Effector memory CD4-positive, alpha-beta T cell (primary cell): ENCODE data around the gene MPND.

ENCODE experiments used
- DNase-seq, 3 donors: peaks; one replicate each; pipeline ENCODE4 v3.0.0-alpha.2; 2020
- H3K27ac ChIP-seq: 2 replicates; pipeline ENCODE4 v1.7.0; 2013; ENCODE audit warnings: mild to moderate bottlenecking, low read length, moderate library complexity; ENCODE audit not compliant: insufficient read depth, poor library complexity, severe bottlenecking
- H3K27me3 ChIP-seq: replicated peaks from 2 replicates; pipeline ENCODE4 v1.7.0; 2013; ENCODE audit warnings: mild to moderate bottlenecking, low read length; ENCODE audit not compliant: insufficient read depth, control insufficient read depth, poor library complexity, severe bottlenecking
- H3K36me3 ChIP-seq: 2 replicates; pipeline ENCODE4 v1.7.0; 2013; ENCODE audit warnings: mild to moderate bottlenecking, low read length, moderate library complexity; ENCODE audit not compliant: control insufficient read depth, insufficient read depth
- H3K4me1 ChIP-seq: 2 replicates; pipeline ENCODE4 v1.7.0; 2013; ENCODE audit warnings: low read length, mild to moderate bottlenecking; ENCODE audit not compliant: control insufficient read depth, insufficient read depth, poor library complexity, severe bottlenecking
- H3K4me3 ChIP-seq: 2 replicates; pipeline ENCODE4 v1.7.0; 2013; ENCODE audit warnings: low read length, low read depth, mild to moderate bottlenecking; ENCODE audit not compliant: insufficient read depth, poor library complexity, severe bottlenecking
- H3K9me3 ChIP-seq: 2 replicates; pipeline ENCODE4 v1.7.0; 2013; ENCODE audit warnings: mild to moderate bottlenecking, low read length, moderate library complexity; ENCODE audit not compliant: control insufficient read depth

Gene MPND

DNA sequence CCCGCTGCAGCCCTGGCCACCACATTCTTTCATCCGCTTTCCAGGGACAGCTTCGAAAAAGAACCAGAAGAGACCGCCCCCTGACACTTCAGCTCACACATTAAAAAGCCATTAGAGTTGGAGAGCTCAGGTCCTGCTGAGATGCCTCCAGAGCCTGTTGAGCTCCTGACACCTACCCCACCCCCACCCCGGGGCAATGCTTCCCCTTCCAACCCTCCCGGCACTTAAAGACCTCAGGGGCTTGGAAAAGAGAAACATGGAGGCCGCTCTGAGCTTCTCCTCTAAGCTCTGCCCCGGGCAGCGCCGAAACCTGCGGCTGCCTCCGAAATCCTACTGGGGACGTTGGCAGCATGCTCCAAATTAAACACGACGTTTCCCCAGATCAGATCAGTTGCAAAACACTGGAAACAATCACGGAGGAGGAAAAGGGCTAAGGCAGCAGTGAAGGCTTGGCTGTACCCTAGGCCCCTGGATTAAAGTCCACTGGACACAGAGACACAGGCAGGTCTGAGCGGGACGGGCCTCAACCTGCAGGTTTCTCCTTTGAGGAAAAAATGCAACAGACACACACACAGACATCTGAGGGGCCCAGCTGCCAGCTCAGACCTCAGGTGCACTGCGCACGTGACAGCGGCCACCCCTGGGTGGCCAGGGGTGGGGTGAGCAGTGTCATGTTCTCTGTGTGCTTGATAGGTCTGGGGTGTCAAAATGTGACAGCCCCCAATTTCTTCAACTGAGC lies 47.4 kb downstream of the MPND start:
- Histone ChIP-seq H3K9me3 (no peaks in the 10 kb centered on the region), H3K27ac (peak overlapping the region; percentile 28), H3K4me3 (no peak overlapping the region), H3K4me1 (peaks cover 16% of the 10 kb centered on the region), H3K36me3 (peaks cover 21% of the 10 kb centered on the region), H3K27me3 (no peaks in the 10 kb centered on the region)
- no peak for DNase-seq

DNA sequence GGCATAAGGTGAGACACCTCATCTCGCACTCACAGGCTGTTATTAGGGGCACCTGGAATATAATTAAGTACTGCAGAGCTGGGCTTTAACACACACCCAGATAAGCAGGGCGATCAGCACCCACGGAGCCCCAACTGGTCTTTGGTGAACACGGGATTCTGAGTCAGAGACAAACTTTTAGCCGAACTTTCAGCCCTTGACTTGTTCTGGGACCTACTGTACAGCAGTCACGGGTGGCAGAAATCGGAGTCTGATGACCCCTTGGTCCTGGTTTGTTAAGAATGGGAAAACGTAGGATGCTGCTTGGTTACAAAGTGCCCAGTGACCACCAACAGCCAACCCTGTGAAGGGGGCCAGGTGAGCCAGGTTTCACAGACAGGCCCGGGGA lies 47.9 kb downstream of the MPND start:
- Histone ChIP-seq H3K4me1 (peaks cover 16% of the 10 kb centered on the region), H3K4me3 (no peak overlapping the region), H3K9me3 (no peaks in the 10 kb centered on the region), H3K27ac (no peak overlapping the region), H3K27me3 (no peaks in the 10 kb centered on the region), H3K36me3 (peaks cover 20% of the 10 kb centered on the region)
- no peak for DNase-seq

DNA sequence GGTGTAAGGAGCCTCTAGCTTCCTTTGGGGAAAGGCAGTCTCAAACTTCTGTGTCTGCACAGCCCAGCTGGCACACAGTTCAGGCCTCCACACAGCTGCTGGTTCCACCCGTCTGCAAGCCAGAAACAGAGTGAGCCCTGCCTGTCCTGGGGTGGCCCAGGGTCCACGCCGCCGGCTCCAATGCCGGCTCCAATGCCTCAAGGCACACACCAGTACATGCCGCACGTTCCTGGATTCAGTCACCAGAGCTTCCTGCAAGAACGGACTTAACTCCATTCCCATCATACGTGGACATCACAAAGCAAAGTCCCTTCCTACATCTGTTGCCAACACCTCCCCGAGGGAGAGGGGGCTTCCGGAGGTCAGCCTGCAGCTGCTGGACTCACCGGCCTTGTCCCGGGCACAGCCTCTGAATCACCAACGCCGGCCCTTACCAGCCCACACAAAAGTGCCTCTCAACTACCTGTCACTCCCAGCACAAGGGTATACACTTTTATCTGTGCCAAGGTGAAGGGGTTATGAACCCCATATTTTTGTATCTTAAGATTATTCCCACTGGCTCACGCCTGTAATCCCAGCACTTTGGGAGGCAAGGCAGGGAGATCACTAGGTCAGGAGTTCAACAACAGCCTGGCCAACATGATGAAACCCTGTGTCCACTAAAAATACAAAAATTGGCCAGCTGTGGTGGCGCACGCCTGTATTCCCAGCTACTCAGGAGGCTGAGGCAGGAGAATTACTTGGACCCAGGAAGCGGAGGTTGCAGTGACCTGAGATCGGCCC lies 48.5 kb downstream of the MPND start:
- H3K27me3 ChIP-seq, result no peaks in the 10 kb centered on the region
- no peak overlapping the region for H3K4me3 ChIP-seq

DNA sequence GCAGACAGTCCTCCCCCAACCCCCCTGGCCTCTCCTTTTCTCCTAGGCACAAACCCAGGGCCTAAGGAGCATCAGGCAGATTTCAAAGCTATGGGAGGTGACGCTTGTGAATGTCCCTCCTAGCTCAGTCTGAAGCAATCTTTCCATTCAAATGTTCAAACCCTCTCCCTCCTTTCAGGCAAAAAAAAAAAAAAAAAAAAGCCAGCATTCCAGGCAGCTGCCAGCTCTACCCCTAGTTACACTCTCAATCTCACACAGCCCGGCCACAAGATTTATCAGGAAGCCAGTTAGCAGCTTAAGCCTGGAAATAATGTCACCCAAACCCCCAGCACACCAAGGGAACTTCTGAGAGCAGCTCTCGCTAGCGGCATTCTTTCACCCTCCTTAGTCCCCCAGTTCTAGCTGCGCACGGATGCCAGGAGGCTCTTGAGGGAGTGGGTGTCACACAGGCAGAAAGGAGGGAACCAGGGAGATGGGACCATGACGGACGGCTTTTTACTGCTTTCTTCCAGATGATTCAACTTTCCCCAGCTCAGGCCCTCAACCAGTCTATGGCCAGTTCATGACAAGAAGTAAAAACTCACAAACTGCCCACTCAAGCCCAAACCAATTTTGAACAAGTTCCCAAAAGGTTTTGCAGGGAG lies 50.7 kb downstream of the MPND start:
- H3K4me3 ChIP-seq, result no peak overlapping the region
- H3K27ac ChIP-seq, result no peak overlapping the region
- no peaks in the 10 kb centered on the region for H3K9me3 ChIP-seq
- H3K27me3 ChIP-seq, result no peaks in the 10 kb centered on the region
- H3K36me3 ChIP-seq, result peaks cover 24% of the 10 kb centered on the region
- DNase-seq, result no peak
- H3K4me1 ChIP-seq, result peaks cover 26% of the 10 kb centered on the region

More for the DNA sequence above, 48.5 kb downstream of the MPND start:
- Histone ChIP-seq H3K36me3 (peaks cover 25% of the 10 kb centered on the region), H3K4me1 (peaks cover 16% of the 10 kb centered on the region), H3K9me3 (no peaks in the 10 kb centered on the region), H3K27ac (no peak overlapping the region)
- DNase-seq, result no peak

DNA sequence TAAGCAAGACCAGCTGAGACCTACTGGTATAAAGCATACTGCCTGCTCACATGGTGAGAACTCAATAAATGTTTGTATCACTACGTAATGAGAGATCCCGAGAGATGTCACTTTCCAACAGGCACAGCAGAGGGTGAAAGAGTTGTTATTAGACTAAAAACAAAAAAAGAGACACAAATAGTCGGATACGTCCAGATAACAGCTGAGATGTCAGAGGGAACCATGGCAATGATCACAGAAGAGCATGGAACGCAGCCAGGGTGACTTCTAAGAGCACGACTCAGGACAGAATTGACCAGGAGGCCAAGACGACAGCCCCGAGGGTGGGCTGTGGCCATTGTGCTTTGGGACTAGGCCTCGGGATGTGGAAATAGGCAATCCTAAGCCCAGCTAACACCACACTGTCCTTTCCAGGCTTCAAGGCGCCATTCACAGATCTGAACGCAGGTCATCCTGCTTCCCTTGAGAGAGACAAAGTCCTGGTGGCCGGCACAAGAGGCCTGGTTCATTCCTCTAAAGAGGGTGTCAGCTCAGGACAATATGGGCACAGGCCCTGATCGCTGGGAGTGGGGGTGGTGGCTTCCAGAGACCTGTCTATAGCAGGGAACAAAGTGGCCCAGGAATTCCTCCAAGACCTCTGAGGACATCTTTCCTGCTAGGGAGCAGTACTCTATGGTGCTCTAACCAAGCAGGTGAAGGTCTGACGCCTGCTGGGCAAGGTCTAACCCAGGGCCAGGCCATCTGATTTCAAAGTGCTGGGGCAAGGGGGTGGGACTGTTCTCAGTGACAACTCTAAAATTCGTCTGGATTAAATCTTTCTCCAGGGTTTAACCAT lies 53.8 kb downstream of the MPND start:
- H3K27ac ChIP-seq, result no peak overlapping the region
- DNase-seq, result no peak
- peaks cover 11% of the 10 kb centered on the region for H3K36me3 ChIP-seq
- H3K27me3 ChIP-seq, result no peaks in the 10 kb centered on the region
- no peaks in the 10 kb centered on the region for H3K9me3 ChIP-seq
- no peak overlapping the region for H3K4me3 ChIP-seq
- peaks cover 26% of the 10 kb centered on the region for H3K4me1 ChIP-seq

DNA sequence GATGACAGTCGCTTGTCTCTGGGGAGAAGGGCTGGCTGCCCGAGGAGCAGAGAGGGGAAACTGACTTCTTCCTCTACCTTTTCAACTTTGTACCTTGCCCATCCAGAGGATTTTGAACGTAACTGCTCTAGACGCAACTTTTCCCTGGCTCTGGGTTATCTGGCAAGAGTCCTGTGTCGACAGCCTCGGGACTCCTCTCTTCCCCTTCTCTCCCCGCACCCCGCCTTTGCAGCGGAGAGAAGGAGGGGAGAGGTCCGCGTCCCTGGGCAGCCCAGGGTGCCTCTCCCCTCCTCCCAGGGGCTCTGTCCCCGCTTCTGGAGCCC lies 56.4 kb downstream of the MPND start:
- no peaks in the 10 kb centered on the region for H3K27me3 ChIP-seq
- peak overlapping the region; percentile 94 for H3K4me3 ChIP-seq
- H3K9me3 ChIP-seq, result no peaks in the 10 kb centered on the region
- no peak for DNase-seq
- peaks cover 31% of the 10 kb centered on the region for H3K4me1 ChIP-seq
- H3K36me3 ChIP-seq, result peaks cover 11% of the 10 kb centered on the region
- peak overlapping the region; percentile 91 for H3K27ac ChIP-seq

DNA sequence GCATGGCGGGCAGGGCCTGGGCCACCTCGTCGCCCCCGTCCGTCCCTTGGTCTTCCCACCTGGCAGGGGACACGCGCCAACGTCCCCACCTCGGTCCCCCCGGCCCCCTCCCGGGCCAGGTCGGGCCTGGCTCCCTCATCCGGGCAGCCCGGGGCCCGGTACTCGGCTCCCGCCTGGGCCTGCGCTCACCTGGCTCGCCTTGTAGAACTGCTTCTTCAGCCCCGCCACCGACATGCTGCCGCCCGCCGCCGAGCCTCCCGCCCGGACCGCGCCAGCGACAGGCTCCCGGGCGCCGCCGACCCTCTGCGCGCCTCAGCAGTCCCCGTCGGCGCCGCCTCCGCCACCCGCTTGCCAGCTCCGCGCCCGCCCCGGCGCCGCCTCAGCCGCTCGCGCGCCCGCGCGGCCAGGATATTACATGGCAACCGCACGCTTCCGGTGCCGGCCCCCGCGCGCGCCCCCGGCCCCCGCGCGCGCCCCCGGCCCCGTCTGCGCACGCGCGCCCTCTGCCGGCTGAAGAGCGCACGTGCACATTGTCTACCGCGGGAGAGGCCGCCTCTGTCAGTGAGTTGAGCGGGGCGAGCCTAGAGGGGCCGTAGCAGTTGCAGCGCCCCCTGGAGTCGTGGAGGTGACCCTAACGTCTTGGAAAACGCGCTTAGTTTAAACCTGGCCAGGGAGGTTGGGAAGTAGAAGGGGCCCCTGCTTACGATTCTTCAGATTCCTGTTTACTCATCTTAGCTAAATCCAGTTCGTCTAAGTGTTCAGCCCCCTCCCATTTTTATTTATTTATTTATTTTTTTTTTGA lies 57.0 kb downstream of the MPND start, which contains the start of gene SH3GL1:
Gene SH3GL1 (minus strand): TSS at position 413 of the 802 bp plus-strand sequence. CDS start 179 bp downstream, at position 234.
- H3K36me3 ChIP-seq, result peaks cover 11% of the 10 kb centered on the region
- DNase-seq, result peak; percentile 84 to 91 (median 90)
- H3K4me1 ChIP-seq, result peaks cover 31% of the 10 kb centered on the region

DNA sequence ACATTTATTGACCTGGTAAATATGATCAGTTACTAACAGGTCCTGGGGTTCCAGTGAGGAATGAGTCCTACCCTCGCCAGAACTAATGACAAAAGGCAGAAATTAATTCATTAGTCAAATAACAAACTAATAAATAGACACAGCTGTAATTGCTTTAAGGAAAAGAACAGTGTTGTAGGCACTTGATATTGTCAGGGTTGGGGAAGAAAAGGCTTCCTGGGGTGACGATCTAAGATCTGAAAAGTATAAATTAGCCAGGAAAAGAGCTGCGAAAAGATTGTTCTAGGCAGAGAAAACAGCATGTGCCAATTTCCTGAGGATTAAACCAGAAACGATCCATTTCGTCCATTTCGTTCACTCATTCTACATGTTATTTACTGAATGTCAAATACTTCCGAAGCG lies 58.4 kb downstream of the MPND start:
- Histone ChIP-seq H3K4me3 (peak overlapping the region; percentile 36), H3K36me3 (peaks cover 4% of the 10 kb centered on the region), H3K9me3 (no peaks in the 10 kb centered on the region), H3K4me1 (peaks cover 31% of the 10 kb centered on the region), H3K27ac (peak overlapping the region; percentile 91), H3K27me3 (no peaks in the 10 kb centered on the region)
- DNase-seq, result no peak

More for the DNA sequence above, 57.0 kb downstream of the MPND start, which contains the start of gene SH3GL1:
- Histone ChIP-seq H3K4me3 (peak within 1 kb of the TSS; percentile 94), H3K27me3 (no peaks in the 10 kb centered on the region), H3K27ac (peak within 1 kb of the TSS; percentile 91), H3K9me3 (no peaks in the 10 kb centered on the region)
